AG09309 (cell line): ENCODE data around the gene TPK1.
"Not testable (repeated sequence)": the region's sequence is repeated elsewhere in the genome, so short reads cannot be mapped to it uniquely, and the experiment has no call there.

Experiments
- DNase-seq: peaks from one replicate; pipeline ENCODE4 v3.0.0-alpha.2; 2010; ENCODE audit warnings: low read depth
- H3K4me3 ChIP-seq: 2 replicates; pipeline ENCODE4 v1.5.1; 2011; ENCODE audit warnings: mild to moderate bottlenecking, low read depth, low read length, moderate library complexity; ENCODE audit not compliant: control insufficient read depth
- CTCF ChIP-seq: IDR thresholded peaks from 2 replicates; pipeline ENCODE4 v1.5.1; 2011; ENCODE audit warnings: mild to moderate bottlenecking, low read depth, low read length, inconsistent platforms; ENCODE audit not compliant: insufficient read depth, control insufficient read depth; ENCODE audit errors: missing control alignments

TPK1 gene

DNA sequence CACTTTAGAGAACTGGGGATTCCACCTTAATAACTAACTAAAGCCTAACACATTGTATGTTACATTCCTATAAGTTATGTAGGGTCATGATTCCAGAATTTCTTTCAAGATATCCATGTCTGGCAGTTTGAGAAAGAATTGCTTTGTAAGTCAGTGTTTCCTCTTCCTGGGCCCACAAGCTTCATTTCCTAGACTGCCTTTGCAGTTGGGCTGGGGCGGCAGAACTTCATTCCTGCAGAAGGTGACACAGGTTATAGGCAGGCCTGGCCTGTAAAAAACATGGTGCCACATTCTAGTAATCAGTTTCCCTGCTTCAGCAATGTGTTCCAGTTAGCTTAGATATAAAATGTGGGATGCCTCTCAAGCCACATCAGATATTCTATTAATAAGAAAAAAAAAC lies 248.2 kb downstream of the TPK1 start:
- DNase-seq: no peak
- H3K4me3 ChIP-seq: no peak overlapping the region
- TF ChIP-seq CTCF: no peak

DNA sequence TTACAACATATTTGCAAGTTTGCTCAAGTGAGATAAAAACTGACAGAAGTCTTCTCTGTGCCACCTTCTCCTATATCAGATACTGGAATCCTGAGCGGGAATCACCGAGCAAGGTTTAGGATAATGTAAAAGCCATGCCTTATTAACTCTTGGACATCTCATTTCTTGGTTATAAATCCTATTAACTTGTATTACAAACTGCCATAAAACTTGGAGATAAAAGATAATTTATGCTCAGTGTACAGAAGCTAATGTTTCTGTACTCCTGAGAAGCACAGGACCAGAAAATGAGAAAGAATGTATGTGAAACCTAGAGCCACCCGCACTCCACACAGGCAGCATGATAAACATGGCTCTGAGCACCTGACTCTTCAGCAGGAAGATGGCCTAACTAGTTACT lies 251.1 kb downstream of the TPK1 start:
- no peak overlapping the region for H3K4me3 ChIP-seq
- DNase-seq: no peak
- no peak for TF ChIP-seq CTCF

- no peak for DNase-seq
- no peak for TF ChIP-seq CTCF
- no peak overlapping the region for H3K4me3 ChIP-seq
These were observed 256.2 kb downstream of the TPK1 start for GRCh38 chr7:144579687-144580086.

GRCh38 chr7:144575456-144575855 lies 260.4 kb downstream of the TPK1 start:
- no peak for TF ChIP-seq CTCF
- H3K4me3 ChIP-seq: no peak overlapping the region
- no peak for DNase-seq

GRCh38 chr7:144574753-144575152 lies 261.1 kb downstream of the TPK1 start:
- not testable (repeated sequence) for H3K4me3 ChIP-seq, DNase-seq

DNA sequence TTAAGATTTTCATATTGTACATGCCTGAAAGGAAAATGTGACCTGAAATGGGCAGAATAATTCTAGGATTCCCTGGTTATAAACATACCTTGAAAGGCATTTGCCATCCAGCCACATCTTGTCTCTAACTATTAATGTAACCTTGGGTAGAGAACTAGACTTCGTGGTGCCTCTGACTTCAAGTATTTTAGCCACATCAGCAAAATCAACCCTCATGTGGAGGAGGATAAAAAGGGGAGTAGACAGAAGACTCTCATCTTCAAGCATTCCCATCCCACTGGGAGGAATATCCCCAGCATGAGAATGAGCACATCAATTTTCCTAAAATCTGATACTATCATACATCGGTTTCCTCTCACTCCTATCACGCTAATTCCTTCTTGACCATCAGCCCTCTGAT lies 267.6 kb downstream of the TPK1 start:
- H3K4me3 ChIP-seq: no peak overlapping the region
- no peak for TF ChIP-seq CTCF
- DNase-seq: no peak

- no peak for DNase-seq
- no peak for TF ChIP-seq CTCF
- no peak overlapping the region for H3K4me3 ChIP-seq
These were observed 270.3 kb downstream of the TPK1 start for GRCh38 chr7:144565586-144565985.
